ENCODE results near the gene SCRT2. TPM values are rescaled to one million over a fixed set of nuclear protein-coding genes. Genes with fewer than 3 reads are reported as not detected.

Gene SCRT2
- total RNA-seq, 1 experiment from 2014 or later = not detected

GRCh38 chr20:654417-654750 lies 21.2 kb downstream of the SCRT2 start:
- no CpG with 5 or more reads among the region's 3 CpGs for WGBS (ENCODE audit: extremely low coverage, insufficient read length, low lambda C conversion rate)
- Histone ChIP-seq H2AFZ (ENCODE audit: low read length) (no peak overlapping the region), H3K56ac (ENCODE audit: insufficient read length, low read depth, low read length) (no peak overlapping the region), H2BK15ac (ENCODE audit: low read depth, low read length) (no peak overlapping the region), H3K18ac (ENCODE audit: insufficient read length, low read depth, low read length) (no peak overlapping the region), H4K5ac (ENCODE audit: insufficient read length, low read depth, low read length) (no peak overlapping the region), H2BK12ac (ENCODE audit: insufficient read length, low read depth, low read length) (no peak overlapping the region), H3K79me2 (ENCODE audit: insufficient read depth, low read length) (no peaks in the 10 kb centered on the region; the same call in 1 of the 2 replicates), H3K4me1 (ENCODE audit: insufficient read depth, low read length) (peaks cover 22% of the 10 kb centered on the region; the same call in 1 of the 2 replicates), H4K20me1 (ENCODE audit: control insufficient read depth, insufficient read depth, insufficient read length) (no peaks in the 10 kb centered on the region), H3K4ac (ENCODE audit: low read depth, low read length) (no peak overlapping the region), H3K9ac (ENCODE audit: extremely low read depth, insufficient read length, low read length) (no peak overlapping the region), H3K23me2 (ENCODE audit: insufficient read length, low read depth, low read length, poor library complexity, severe bottlenecking) (peaks cover 4% of the 10 kb centered on the region), H4K91ac (ENCODE audit: insufficient read length, low read depth, low read length) (no peak overlapping the region), H3K9me3 (ENCODE audit: control insufficient read depth, low read depth, low read length) (no peaks in the 10 kb centered on the region), H2BK5ac (ENCODE audit: insufficient read length, low read length) (no peak overlapping the region), H3K23ac (ENCODE audit: insufficient read length, low read depth, low read length) (no peak overlapping the region), H2BK120ac (ENCODE audit: low read depth, low read length, poor library complexity, severe bottlenecking) (no peak overlapping the region), H2BK20ac (ENCODE audit: low read depth, low read length, poor library complexity, severe bottlenecking) (no peak overlapping the region), H3K4me2 (ENCODE audit: insufficient read depth, insufficient read length, low read length) (no peak overlapping the region), H3K79me1 (ENCODE audit: insufficient read depth, low read depth, low read length, poor library complexity, severe bottlenecking) (no peaks in the 10 kb centered on the region), H2AK5ac (ENCODE audit: insufficient read length, low read length) (no peak overlapping the region), H3T11ph (ENCODE audit: low read length) (no peak overlapping the region), H3K14ac (ENCODE audit: insufficient read depth, low read length) (no peak overlapping the region), H4K8ac (replicated peaks; ENCODE audit: insufficient read length, low read depth, low read length) (no peak overlapping the region), H3K27me3 (ENCODE audit: insufficient read depth, low read length) (no peaks in the 10 kb centered on the region), H3K27ac (ENCODE audit: insufficient read length, low read depth, low read length) (no peak overlapping the region)
- TF ChIP-seq CTCF (conservative IDR thresholded peaks at IDR 0.05) = no peak
- H3K27ac Mint-ChIP-seq = peak overlapping the region in 1 of 3 experiments; percentile 17; a peak in 2 of 7 replicates
- no peak for DNase-seq
- peaks cover 9% of the 10 kb centered on the region; the same call in 1 of the 2 replicates for H3K27me3 Mint-ChIP-seq (ENCODE audit: low read depth)
- peaks cover 60 to 61% of the 10 kb centered on the region in 2 experiments for H3K4me1 Mint-ChIP-seq
- no peaks in the 10 kb centered on the region for H3K9me3 Mint-ChIP-seq
- H3K36me3 Mint-ChIP-seq (ENCODE audit: insufficient read depth in 1 of 3, low read depth in 3 of 3) = peaks cover 8 to 16% (median 15%) of the 10 kb centered on the region in 3 experiments; a peak in 6 of 7 replicates
- peak overlapping the region in 1 of 2 experiments; percentile 83; a peak in 2 of 5 replicates for H3K4me3 Mint-ChIP-seq

Measured in H9 (cell line).